ENCODE measurements around the gene CD300LD. TPM values are rescaled to one million over a fixed set of nuclear protein-coding genes. Genes with fewer than 3 reads are reported as not detected.

CD300LD gene
- total RNA-seq, 5 donors from 2014 or later (not counting 1 experiment from before 2014, with no cell fraction given): 0.47 TPM; not detected in 4

DNA sequence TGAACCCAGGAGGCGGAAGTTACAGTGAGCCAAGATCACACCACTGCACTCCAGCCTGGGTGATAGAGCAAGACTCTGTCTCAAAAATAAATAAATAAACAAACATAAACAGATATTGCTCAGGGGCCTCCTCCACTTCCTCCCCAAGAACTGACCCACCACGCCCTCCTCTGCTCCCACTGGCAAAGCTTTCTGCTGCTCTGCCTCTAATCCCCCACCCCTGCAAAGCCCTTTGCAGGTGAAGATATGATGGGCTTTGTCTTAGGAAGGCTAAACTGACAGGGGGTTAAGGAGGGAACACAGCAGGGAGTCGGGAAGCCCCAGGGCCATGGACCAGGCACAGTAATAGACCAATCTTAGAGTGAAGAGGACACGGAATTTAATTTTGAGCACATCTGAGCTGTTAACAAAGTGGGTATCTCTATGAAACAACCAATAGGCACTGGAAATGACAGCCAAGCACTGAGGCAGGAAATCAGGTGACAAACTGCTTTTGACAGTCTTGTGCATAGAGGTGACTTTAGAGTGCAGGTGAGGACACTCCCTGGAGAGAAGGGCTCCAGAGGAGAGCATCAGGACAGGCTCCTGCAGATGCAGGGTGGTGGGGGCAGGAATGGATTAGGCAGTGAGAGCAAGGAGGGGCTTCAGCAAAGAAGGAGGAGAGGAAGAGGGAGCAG lies 6.4 kb upstream of the CD300LD start:
- Histone ChIP-seq H3K27me3 (replicated peaks in 1 of 2; ENCODE audit: control insufficient read depth in 2 of 2, extremely low read depth in 1 of 2, insufficient read depth in 2 of 2, low read length in 1 of 2) (peaks cover 0 to 46% of the 10 kb centered on the region in 2 experiments), H3K4me1 (ENCODE audit: control insufficient read depth in 1 of 2, extremely low read depth in 1 of 2, insufficient read depth in 2 of 2, low read length in 2 of 2) (peaks cover 12 to 31% of the 10 kb centered on the region in 2 experiments), H3K36me3 (ENCODE audit: control insufficient read depth in 2 of 2, extremely low read depth in 1 of 2, insufficient read depth in 1 of 2, low read length in 1 of 2) (no peaks in the 10 kb centered on the region), H3K9me3 (no peaks in the 10 kb centered on the region), H3K27ac (ENCODE audit: low read length) (no peak overlapping the region), H3K4me3 (ENCODE audit: control insufficient read depth in 1 of 2, extremely low read depth in 1 of 2, low read length in 1 of 2) (no peak overlapping the region)
- DNase-seq: peak in 1 of 35 experiments; percentile 8
- peak overlapping the region in 1 of 3 donors; percentile 58 for H3K4me3 Mint-ChIP-seq
- H3K36me3 Mint-ChIP-seq: no peaks in the 10 kb centered on the region
- POLR2A ChIA-PET: no interaction called here
- peaks cover 18 to 34% (median 28%) of the 10 kb centered on the region in 3 donors for H3K4me1 Mint-ChIP-seq
- WGBS (ENCODE audit: insufficient coverage): 0% methylated on average over 1 of the region's 4 CpGs
- no peak overlapping the region for H3K27ac Mint-ChIP-seq
- ATAC-seq (replicated peaks in 1 of 4): peak; percentile 46 to 58 (median 52)
- peaks cover 12 to 51% of the 10 kb centered on the region in 2 donors for H3K27me3 Mint-ChIP-seq
- CTCF ChIA-PET: no interaction called here
- H3K9me3 Mint-ChIP-seq: no peaks in the 10 kb centered on the region

DNA sequence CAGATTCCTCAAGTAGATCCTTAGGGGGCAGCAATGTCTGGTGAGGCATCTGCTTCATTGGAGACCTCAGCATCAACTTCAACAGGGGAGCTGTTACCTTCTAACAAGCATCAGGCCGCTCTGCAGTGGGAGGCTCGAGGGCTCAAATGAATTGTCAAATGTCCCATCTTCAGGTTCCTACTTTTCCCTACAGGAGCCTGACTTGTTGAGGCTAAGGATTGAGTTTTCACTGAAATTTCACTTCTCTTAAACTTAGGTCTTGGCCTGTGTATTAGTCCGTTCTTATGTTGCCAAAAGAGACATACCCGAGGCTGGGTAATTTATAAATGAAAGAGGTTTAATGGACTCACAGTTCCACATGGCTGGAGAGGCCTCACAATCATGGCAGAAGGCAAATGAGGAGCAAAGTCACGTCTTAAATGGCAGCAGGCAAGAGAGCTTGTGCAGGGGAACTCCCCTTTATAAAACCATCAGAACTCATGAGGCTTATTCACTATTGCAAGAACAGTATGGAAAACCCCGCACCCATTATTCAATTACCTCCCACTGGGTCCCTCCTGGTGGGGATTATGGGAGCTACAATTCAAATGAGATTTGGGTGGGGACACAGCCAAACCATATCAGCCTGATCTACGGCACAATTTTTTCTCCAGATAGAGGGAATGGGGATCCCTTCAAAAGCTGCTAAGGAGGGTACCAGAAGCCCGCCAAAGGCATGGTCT lies 5.1 kb upstream of the CD300LD start:
- Mint-ChIP-seq H3K4me1 (peaks cover 17 to 35% (median 26%) of the 10 kb centered on the region in 3 donors), H3K4me3 (no peak overlapping the region), H3K9me3 (no peaks in the 10 kb centered on the region), H3K27ac (no peak overlapping the region), H3K27me3 (peaks cover 17 to 48% of the 10 kb centered on the region in 2 donors), H3K36me3 (no peaks in the 10 kb centered on the region)
- no peak overlapping the region for H3K4me3 ChIP-seq (ENCODE audit: control insufficient read depth in 1 of 2, extremely low read depth in 1 of 2, low read length in 1 of 2)
- DNase-seq (no peak), ATAC-seq (replicated peaks in 1 of 4) (no peak)
- ChIA-PET POLR2A (no interaction called here), CTCF (no interaction called here)
- 40% methylated on average over 1 of the region's 8 CpGs for WGBS (ENCODE audit: insufficient coverage)
- H3K27ac ChIP-seq (ENCODE audit: low read length): no peak overlapping the region
- H3K4me1 ChIP-seq (ENCODE audit: control insufficient read depth in 1 of 2, extremely low read depth in 1 of 2, insufficient read depth in 2 of 2, low read length in 2 of 2): peaks cover 12 to 23% of the 10 kb centered on the region in 2 experiments
- no peaks in the 10 kb centered on the region for H3K36me3 ChIP-seq (ENCODE audit: control insufficient read depth in 2 of 2, extremely low read depth in 1 of 2, insufficient read depth in 1 of 2, low read length in 1 of 2)
- no peaks in the 10 kb centered on the region for H3K9me3 ChIP-seq
- peaks cover 0 to 37% of the 10 kb centered on the region in 2 experiments for H3K27me3 ChIP-seq (replicated peaks in 1 of 2; ENCODE audit: control insufficient read depth in 2 of 2, extremely low read depth in 1 of 2, insufficient read depth in 2 of 2, low read length in 1 of 2)

DNA sequence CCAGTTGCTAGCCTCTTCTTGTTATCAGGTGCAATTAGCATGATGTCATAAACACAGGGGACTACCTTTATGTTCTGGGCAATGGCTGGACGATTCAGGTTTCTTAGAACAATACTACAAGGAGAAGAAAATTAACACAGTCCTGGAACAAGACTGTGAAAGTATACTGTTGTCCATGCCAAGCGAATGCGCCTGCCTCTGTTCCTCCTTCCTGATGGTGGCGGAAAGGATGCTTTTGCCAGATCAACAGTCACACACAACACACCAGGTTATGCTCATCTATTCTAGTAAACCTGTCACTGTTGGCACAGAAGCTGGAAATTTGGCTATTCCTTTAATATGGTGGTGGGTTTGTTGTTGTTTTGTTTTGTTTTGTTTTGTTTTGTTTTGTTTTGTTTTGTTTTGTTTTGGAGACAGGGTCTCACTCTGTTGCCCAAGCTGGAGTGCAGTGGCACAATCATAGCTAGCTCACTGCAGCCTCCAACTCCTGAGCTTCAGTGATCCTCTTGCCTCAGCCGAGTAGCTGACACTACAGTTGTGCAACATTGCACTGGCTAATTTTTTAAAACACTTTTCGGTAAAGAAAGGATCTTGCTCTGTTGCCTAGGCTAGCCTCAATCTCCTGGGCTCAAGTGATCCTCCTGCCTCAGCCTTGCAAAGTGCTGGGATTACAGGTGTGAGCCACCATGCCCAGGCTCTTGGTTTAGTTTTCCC lies 3.1 kb upstream of the CD300LD start:
- no peaks in the 10 kb centered on the region for H3K9me3 ChIP-seq
- H3K4me1 ChIP-seq (ENCODE audit: control insufficient read depth in 1 of 2, extremely low read depth in 1 of 2, insufficient read depth in 2 of 2, low read length in 2 of 2): peaks cover 12 to 21% of the 10 kb centered on the region in 2 experiments
- H3K9me3 Mint-ChIP-seq: no peaks in the 10 kb centered on the region
- H3K27ac Mint-ChIP-seq: no peak overlapping the region
- H3K4me3 ChIP-seq (ENCODE audit: control insufficient read depth in 1 of 2, extremely low read depth in 1 of 2, low read length in 1 of 2): no peak overlapping the region
- no peak overlapping the region for H3K27ac ChIP-seq (ENCODE audit: low read length)
- H3K4me1 Mint-ChIP-seq: peaks cover 20 to 35% (median 28%) of the 10 kb centered on the region in 3 donors
- DNase-seq (no peak), ATAC-seq (replicated peaks in 1 of 4) (no peak)
- H3K27me3 ChIP-seq (replicated peaks in 1 of 2; ENCODE audit: control insufficient read depth in 2 of 2, extremely low read depth in 1 of 2, insufficient read depth in 2 of 2, low read length in 1 of 2): peaks cover 0 to 24% of the 10 kb centered on the region in 2 experiments
- WGBS (ENCODE audit: insufficient coverage): 63% methylated on average over 5 of the region's 6 CpGs
- H3K4me3 Mint-ChIP-seq: no peak overlapping the region
- ChIA-PET POLR2A (no interaction called here), CTCF (no interaction called here)
- no peaks in the 10 kb centered on the region for H3K36me3 ChIP-seq (ENCODE audit: control insufficient read depth in 2 of 2, extremely low read depth in 1 of 2, insufficient read depth in 1 of 2, low read length in 1 of 2)
- H3K36me3 Mint-ChIP-seq: no peaks in the 10 kb centered on the region
- peaks cover 6 to 43% of the 10 kb centered on the region in 2 donors for H3K27me3 Mint-ChIP-seq

- Histone ChIP-seq H3K27me3 (replicated peaks in 1 of 2; ENCODE audit: control insufficient read depth in 2 of 2, extremely low read depth in 1 of 2, insufficient read depth in 2 of 2, low read length in 1 of 2) (peaks cover 0 to 15% of the 10 kb centered on the region in 2 experiments), H3K27ac (ENCODE audit: low read length) (no peak overlapping the region), H3K4me3 (ENCODE audit: control insufficient read depth in 1 of 2, extremely low read depth in 1 of 2, low read length in 1 of 2) (no peak overlapping the region), H3K9me3 (no peaks in the 10 kb centered on the region), H3K36me3 (ENCODE audit: control insufficient read depth in 2 of 2, extremely low read depth in 1 of 2, insufficient read depth in 1 of 2, low read length in 1 of 2) (no peaks in the 10 kb centered on the region), H3K4me1 (ENCODE audit: control insufficient read depth in 1 of 2, extremely low read depth in 1 of 2, insufficient read depth in 2 of 2, low read length in 2 of 2) (peaks cover 7 to 9% of the 10 kb centered on the region in 2 experiments)
- Mint-ChIP-seq H3K4me1 (peaks cover 10 to 18% (median 11%) of the 10 kb centered on the region in 3 donors), H3K36me3 (no peaks in the 10 kb centered on the region), H3K4me3 (peak overlapping the region in 1 of 3 donors; percentile 56), H3K27me3 (peaks cover 4 to 45% of the 10 kb centered on the region in 2 donors), H3K27ac (peak overlapping the region in 1 of 2 donors; percentile 40), H3K9me3 (no peaks in the 10 kb centered on the region)
- ChIA-PET POLR2A (interaction anchor here in 1 of 2 donors (0.5 kb wide), 1 partner anchor 354 kb away, joined by 3 read pairs; no protein-coding TSS in a partner anchor), CTCF (interaction anchor here (0.6 to 1.3 kb wide), 2 partner anchors 19 to 25 kb away, joined by 3 to 4 read pairs; no protein-coding TSS in a partner anchor)
- WGBS (ENCODE audit: insufficient coverage): no CpG with 5 or more reads among the region's 1 CpG
- no peak for ATAC-seq (replicated peaks in 1 of 4)
- DNase-seq: no peak
These were observed 580 bp downstream of the CD300LD start for GRCh38 chr17:74591503-74591902.

DNA sequence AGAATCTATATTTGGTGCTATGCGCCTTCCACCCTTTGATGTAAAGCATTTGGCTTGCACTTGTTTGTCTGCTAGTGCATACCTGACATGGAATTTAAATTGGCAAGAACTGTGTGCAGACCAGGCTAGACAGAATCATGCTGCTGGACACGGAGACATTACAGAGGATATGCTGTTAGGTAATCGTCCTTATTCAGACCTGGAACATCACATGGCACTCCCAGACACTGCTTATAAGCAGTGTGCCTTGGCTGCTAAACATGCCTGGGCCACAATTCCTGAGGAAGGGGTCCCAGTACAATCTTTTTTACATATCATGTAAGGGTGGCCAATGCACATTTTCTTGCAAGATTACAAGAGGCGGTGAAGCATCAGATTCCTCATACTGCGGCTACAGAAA lies 6.4 kb downstream of the CD300LD start:
- H3K4me3 ChIP-seq (ENCODE audit: control insufficient read depth in 1 of 2, extremely low read depth in 1 of 2, low read length in 1 of 2): no peak overlapping the region
- no peaks in the 10 kb centered on the region for H3K4me1 ChIP-seq (ENCODE audit: control insufficient read depth in 1 of 2, extremely low read depth in 1 of 2, insufficient read depth in 2 of 2, low read length in 2 of 2)
- Mint-ChIP-seq H3K27me3 (peaks cover 0 to 26% of the 10 kb centered on the region in 2 donors), H3K36me3 (no peaks in the 10 kb centered on the region), H3K27ac (no peak overlapping the region), H3K4me1 (no peaks in the 10 kb centered on the region), H3K4me3 (no peak overlapping the region), H3K9me3 (no peaks in the 10 kb centered on the region)
- POLR2A ChIA-PET: no interaction called here
- no peaks in the 10 kb centered on the region for H3K9me3 ChIP-seq
- ATAC-seq (replicated peaks in 1 of 4) (no peak), DNase-seq (no peak)
- H3K36me3 ChIP-seq (ENCODE audit: control insufficient read depth in 2 of 2, extremely low read depth in 1 of 2, insufficient read depth in 1 of 2, low read length in 1 of 2): no peaks in the 10 kb centered on the region
- CTCF ChIA-PET: no interaction called here
- 74% methylated on average over 3 of the region's 5 CpGs for WGBS (ENCODE audit: insufficient coverage)
- H3K27me3 ChIP-seq (replicated peaks in 1 of 2; ENCODE audit: control insufficient read depth in 2 of 2, extremely low read depth in 1 of 2, insufficient read depth in 2 of 2, low read length in 1 of 2): peaks cover 0 to 11% of the 10 kb centered on the region in 2 experiments
- no peak overlapping the region for H3K27ac ChIP-seq (ENCODE audit: low read length)

DNA sequence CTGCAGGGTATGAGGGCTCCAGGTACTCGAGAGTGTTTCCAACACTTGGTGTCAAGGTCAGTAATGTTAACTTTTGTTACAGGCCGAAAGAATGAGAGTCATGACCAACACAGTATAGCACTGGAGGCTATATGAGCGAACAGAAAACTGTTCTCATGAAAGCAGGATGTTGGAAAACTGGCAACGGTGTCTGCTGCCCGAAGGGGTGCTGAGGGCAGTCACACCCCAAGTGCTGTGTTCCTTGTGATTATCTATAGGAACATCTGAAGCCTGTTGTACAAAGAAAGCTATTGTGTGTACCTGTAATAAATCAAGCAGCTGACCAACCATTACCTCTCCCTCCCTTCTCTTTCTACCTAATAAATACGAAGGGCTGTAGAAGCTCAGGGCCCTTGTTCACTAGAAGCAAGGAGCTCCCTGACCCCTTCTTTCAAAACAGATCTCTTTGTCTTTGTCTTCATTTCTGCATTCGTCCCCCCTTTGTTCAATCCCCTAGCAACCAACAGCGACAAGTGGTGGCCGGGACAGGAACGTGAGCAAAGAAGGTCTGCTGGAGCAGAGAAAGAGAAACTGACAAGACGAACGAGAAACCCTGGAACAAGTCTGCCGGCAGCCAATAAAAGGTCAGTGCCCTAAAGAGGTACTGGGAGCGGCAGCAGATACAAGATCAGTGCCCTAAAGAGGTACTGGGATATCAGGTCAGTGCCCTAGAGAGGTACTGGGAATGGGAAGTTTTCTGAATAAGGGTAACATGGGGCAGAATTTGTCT lies 7.6 kb downstream of the CD300LD start:
- no peak for ATAC-seq (replicated peaks in 1 of 4)

More for the DNA sequence above, 7.6 kb downstream of the CD300LD start:
- Histone ChIP-seq H3K9me3 (no peaks in the 10 kb centered on the region), H3K27me3 (replicated peaks in 1 of 2; ENCODE audit: control insufficient read depth in 2 of 2, extremely low read depth in 1 of 2, insufficient read depth in 2 of 2, low read length in 1 of 2) (peaks cover 0 to 9% of the 10 kb centered on the region in 2 experiments), H3K4me3 (ENCODE audit: control insufficient read depth in 1 of 2, extremely low read depth in 1 of 2, low read length in 1 of 2) (no peak overlapping the region), H3K27ac (ENCODE audit: low read length) (no peak overlapping the region), H3K36me3 (ENCODE audit: control insufficient read depth in 2 of 2, extremely low read depth in 1 of 2, insufficient read depth in 1 of 2, low read length in 1 of 2) (no peaks in the 10 kb centered on the region), H3K4me1 (ENCODE audit: control insufficient read depth in 1 of 2, extremely low read depth in 1 of 2, insufficient read depth in 2 of 2, low read length in 2 of 2) (peaks cover 0 to 8% of the 10 kb centered on the region in 2 experiments)
- ChIA-PET CTCF (no interaction called here), POLR2A (no interaction called here)
- peaks cover 8 to 12% (median 11%) of the 10 kb centered on the region in 3 donors for H3K4me1 Mint-ChIP-seq
- no peaks in the 10 kb centered on the region for H3K9me3 Mint-ChIP-seq
- H3K4me3 Mint-ChIP-seq: no peak overlapping the region
- DNase-seq: no peak
- peaks cover 0 to 22% of the 10 kb centered on the region in 2 donors for H3K27me3 Mint-ChIP-seq
- no peak overlapping the region for H3K27ac Mint-ChIP-seq
- H3K36me3 Mint-ChIP-seq: no peaks in the 10 kb centered on the region
- 91% methylated on average over 11 of the region's 14 CpGs for WGBS (ENCODE audit: insufficient coverage)
